ENCODE results near the gene UGT1A7.

- no peak for TF ChIP-seq CTCF (IDR thresholded peaks at IDR 0.05; ENCODE audit: low read length)
- TF ChIP-seq EZH2 (IDR thresholded peaks at IDR 0.05; ENCODE audit: borderline replicate concordance, low read length): no peak
Observed at GRCh38 chr2:233800208-233800607, 118.5 kb downstream of the UGT1A7 start.
